HT-29 (cell line): ENCODE results near the gene MTMR12. TPM values are rescaled to one million over a fixed set of nuclear protein-coding genes. Genes with fewer than 3 reads are reported as not detected.

Experiments used
- DNase-seq: peaks from one replicate; pipeline ENCODE4 v3.0.0-alpha.2; 2015; ENCODE audit warnings: low spot score
- total RNA-seq: library from RNA; depleted of rRNA; stranded (reverse); fragments of >200 nt; shearing (Covaris generic); gene quantifications from 2 replicates; pipeline ENCODE4 v1.2.3, GENCODE V29; 2014; rRNA removed

Gene MTMR12, protein sequence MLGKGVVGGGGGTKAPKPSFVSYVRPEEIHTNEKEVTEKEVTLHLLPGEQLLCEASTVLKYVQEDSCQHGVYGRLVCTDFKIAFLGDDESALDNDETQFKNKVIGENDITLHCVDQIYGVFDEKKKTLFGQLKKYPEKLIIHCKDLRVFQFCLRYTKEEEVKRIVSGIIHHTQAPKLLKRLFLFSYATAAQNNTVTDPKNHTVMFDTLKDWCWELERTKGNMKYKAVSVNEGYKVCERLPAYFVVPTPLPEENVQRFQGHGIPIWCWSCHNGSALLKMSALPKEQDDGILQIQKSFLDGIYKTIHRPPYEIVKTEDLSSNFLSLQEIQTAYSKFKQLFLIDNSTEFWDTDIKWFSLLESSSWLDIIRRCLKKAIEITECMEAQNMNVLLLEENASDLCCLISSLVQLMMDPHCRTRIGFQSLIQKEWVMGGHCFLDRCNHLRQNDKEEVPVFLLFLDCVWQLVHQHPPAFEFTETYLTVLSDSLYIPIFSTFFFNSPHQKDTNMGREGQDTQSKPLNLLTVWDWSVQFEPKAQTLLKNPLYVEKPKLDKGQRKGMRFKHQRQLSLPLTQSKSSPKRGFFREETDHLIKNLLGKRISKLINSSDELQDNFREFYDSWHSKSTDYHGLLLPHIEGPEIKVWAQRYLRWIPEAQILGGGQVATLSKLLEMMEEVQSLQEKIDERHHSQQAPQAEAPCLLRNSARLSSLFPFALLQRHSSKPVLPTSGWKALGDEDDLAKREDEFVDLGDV
- 10.4 and 13.1 TPM in 2 replicates for total RNA-seq

DNA sequence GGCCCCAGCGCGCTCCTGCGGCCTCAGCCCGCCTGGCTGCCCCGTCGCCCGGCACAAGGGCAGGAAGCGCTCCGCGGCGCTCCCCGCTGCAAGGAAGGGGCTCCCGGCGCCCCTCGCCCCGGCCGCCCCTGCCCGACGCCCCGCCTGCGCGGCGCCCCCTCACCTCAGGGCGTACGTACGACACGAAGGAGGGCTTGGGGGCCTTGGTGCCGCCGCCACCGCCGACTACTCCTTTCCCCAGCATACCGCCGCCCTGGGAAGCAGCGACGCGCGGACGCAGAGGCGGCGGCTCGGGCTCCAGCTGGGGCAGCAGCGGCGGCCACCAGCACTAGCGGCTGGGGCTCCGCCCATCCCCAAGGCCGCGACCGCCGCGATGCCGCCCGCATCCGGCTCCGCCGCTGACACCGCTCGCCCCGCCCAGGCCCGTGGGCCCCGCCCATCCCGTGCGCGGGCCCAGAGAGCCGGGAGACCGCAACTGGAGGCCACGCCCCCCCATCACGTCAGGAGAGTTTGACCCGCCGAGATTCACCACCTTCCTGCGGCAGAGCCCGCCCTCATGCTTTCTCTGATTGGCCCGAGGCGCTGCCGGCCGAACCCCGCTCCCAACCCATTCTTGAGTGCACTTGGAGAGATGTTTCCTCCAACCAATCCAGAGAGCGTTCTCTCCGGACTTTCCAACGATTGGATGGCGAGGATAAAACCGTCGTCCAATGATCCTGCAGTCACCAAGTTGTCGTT lies at the start of gene MTMR12:
Gene MTMR12 (minus strand): TSS at position 345 of the 738 bp plus-strand sequence. CDS start 101 bp downstream, at position 244.
- peak; percentile 100 for DNase-seq

DNA sequence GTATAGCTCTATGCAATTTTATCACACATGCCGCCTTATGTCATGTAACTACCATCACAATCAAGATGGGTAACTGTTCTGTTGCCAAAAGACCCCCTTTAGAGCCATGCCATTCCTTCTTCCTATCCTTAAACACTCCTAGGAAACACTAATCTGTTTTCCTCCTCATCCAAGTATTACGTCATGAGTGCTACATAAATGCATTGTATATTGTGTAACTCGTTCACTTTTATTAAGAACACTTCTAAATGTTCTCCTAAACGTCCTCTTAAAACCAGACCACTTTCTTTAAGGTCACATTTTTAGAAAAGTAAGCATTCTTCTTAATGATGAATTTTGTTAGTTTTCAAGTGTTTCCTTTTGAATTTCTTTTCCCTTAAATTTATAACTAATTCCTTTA lies 49.8 kb upstream of the MTMR12 start:
- DNase-seq, result no peak

DNA sequence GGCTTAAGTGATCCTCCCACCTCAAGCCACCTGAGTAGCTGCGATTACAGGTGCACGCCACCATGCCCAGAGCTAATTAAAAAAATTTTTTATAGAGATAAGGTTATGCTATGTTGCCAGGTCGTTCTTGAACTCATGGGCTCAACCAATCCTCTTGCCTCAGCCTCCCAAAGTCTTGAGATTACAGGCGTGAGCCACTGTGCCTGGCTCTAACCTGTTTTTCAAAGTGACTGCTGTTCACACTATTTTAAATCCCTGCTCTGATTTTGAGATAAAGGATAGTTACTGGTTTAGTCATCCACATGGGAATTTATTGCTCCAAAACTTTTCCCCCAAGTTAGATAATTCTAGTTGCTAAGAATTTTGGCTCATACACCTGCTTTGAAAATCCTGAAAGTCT lies 48.2 kb upstream of the MTMR12 start:
- no peak for DNase-seq

DNA sequence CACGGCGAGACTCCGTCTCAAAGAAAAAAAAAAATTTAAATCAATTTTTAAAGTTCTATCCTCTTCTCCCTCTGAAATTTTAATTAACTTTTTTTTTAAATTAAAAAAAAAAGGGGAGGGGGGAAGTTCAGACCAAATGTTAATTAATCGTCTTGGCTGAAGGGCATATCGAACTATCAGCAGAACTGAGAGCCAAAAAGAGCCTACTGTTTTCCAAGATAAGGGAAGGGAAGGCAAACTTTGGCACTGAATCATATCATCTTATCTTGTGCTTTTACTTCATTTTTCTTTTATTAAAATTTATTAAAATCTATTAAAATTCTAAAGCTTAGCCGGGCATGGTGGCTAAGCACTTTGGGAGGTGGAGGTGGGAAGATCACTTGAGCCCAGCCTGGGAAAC lies 45.9 kb upstream of the MTMR12 start:
- DNase-seq, result no peak

DNA sequence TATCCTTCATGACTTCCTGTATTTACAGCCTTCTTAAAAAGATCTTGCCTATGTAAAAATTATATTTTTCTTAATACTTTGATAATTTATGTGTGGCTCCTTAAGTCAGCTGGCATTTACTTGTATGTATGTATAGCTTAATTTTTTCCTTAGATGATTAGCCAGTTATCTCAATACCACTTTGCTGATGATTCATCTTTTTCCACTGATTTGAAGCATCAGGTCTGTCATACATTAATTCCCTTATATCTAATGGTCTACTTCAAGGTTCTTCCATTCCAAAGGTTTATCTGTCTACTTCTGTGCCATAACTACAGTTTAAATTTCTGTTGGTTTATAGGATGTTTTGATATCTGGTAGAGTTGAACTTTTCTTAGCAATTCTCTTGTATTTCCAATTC lies 44.9 kb upstream of the MTMR12 start:
- DNase-seq, result no peak

DNA sequence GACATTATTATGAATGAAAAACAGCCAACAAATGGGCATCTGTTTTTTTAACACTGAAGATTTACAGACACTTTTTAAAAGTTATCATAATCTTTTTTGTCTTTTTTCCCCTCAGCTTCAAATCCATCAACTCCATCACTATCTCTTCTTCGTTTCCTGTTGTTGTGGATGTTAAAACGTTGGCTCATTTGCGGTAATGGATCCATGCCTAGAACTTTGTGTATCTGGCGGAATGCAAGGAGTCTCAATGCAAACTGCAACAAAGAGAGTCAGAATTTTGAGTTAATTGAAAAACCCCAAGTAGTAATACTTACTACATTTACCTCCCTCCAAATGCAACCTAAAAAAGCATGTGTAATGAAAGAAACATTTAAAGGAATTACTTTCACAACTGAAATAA lies 42.9 kb upstream of the MTMR12 start:
- no peak for DNase-seq

DNA sequence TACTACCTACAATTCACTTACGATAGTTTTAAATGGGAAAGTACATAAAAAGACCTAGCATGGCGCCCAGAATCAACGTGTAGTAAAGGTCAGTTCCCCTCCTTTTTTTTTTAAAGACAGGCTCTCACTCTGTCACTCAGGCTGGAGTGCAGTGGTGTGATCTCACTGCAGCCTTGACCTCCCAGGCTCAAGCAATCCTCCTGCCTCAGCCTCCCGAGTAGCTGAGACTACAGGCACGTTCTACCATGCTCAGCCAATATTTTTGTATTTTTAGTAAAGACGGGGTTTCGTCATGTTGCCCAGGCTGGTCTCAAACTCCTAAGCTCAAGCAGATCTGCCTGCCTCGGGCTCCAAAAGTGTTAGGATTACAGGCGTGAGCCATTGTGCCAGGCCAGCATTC lies 40.7 kb upstream of the MTMR12 start:
- no peak for DNase-seq

DNA sequence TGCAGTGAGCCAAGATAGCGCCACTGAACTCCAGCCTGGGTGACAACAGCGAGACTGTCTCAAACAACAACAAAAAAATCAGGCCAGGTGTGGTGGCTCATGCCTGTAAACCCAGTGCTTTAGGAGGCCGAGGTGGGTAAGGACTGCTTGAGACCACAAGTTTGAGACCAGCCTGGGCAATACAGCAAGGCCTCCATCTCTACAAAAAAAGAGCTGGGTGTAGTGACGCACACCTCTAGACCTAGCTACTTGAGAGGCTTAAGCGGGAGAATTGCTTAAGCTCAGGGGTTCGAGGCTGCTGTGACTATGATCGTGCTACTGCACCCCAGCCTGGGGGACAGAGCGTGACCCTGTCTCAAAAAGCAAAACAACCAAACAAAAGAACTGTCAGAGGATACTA lies 39.9 kb upstream of the MTMR12 start:
- DNase-seq, result no peak

DNA sequence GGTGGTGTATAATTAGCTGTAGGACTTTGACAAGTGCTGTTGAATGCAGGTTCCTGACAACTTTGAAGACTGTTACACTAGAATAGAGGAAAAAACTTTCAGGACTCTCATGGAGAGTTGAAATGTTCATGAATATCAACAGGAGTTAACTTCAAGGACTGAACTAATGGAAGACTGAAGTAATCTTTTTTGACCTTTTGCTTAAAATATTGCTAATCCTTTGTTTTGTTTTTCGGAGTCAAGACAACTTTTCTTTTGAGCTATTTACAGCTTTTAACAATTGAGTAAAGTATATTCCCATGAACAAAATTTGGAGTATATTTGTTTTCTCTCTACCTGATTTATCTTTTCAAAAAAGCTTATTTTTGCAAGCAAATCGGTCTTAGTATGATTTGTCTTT lies 34.1 kb upstream of the MTMR12 start:
- DNase-seq, result no peak

DNA sequence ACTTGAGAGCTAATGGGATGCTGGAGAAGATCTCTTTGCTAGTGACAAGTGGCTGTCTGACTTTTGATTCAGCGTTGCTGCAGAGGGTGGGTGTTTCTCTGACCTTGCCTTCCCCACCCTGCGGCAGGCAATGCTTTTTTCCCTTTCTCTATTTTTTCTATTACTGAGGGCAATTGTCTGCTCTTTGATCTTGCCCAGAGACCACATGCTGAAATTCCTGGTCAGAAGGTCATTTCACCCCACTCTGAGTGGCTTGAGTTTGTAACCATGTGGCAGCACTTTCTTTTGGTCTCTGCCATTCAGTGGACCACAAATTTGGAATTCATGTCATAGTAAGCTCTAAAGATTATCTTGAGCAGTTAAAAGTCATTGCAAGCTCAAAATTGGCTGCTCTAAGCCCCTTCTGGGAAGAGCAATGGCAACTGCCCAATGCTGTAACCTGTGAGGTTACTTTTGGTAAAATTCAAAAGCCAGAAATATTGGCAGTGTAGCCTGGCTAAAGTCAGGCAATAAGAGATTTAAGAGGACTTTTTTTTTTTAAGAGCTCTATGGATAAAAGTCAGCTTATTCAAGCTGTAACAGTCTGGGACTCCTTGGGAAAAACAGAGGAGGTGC lies 30.4 kb upstream of the MTMR12 start:
- no peak for DNase-seq

DNA sequence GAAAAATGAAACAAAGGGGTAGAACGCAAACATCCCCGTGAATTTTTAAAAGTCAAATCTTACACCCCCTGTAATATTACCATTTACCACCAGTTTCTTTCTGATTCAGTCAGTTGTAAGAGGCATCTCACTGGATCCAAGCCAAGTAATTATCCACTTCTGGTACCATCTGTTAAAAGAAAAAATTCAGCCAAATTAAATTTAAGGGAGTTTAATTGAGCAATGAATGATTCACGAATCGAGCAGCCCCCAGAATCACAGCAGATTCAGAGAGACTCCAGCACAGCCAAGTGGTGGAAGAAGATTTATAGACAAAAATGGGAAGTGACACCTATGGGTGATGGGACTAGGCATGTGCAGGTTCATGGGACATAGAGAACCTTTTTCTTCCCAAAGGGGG lies 29.9 kb upstream of the MTMR12 start:
- no peak for DNase-seq

DNA sequence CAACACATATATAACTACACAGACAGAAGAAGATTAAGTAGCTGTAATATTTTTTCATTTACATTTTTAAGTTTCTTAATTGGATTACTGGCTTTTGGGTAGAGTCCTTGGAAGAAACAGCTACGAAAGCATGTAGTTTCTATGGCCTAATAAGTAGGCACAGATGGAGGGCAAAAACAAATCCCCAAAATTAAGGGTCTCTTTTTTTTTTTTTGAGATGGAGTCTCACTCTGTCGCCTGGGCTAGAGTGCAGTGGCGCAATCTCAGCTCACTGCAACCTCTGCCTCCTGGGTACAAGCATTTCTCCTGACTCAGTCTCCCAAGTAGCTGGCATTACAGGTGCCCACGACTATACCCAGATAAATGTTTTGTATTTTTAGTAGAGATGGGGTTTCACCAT lies 27.1 kb upstream of the MTMR12 start:
- no peak for DNase-seq

DNA sequence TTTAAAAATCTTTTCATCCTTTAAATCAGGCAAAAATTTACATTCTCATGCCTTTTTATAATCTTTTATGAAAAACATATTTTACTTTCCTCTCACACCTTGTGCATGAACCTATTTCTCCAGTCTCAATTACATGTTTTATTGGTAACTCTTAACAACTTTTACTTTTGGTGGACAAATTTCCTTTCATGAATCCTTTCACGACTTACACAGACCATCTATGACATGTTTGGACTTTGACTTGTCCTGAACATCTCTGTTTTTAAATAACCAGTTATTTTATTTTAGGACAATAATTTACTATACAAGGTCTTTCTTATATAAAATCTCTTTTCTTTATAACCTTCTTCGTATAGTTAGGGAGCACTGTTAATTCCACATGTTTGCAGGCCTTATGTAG lies 26.5 kb upstream of the MTMR12 start:
- DNase-seq, result no peak

DNA sequence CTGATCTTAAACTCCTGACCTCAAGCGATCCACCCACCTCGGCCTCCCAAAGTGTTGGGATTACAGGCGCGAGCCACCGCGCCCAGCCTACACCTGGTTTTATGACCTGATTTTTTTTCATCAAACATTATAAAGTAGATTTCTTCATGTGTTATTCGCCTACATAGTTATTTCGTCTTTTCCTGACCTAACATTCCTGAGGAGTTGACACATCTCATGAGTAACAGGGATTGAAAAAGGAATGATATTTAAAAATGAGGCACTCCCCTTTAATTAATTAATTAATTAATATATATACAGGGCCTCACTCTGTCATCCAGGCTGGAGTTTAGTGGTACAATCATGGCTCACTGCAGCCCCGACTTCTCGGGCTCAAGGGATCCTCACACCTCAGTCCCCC lies 20.2 kb upstream of the MTMR12 start:
- no peak for DNase-seq

DNA sequence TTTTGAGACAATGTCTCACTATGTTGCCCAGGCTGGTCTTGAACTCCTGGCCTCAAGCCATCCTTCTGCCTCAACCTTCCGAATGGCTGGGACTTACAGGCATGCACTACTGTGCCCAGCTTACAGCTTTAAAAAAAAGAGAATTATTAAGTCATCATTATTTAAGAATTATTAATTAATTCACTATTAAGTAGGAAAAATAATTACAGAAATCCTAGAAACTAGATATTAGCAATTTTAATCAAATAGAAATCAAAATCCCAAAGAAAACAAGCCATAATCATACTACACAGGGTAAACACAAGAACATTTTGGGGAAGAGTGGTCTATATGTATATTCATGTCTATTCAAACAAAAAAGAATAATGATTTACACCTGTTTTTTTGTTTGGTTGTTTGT lies 19.6 kb upstream of the MTMR12 start:
- no peak for DNase-seq

DNA sequence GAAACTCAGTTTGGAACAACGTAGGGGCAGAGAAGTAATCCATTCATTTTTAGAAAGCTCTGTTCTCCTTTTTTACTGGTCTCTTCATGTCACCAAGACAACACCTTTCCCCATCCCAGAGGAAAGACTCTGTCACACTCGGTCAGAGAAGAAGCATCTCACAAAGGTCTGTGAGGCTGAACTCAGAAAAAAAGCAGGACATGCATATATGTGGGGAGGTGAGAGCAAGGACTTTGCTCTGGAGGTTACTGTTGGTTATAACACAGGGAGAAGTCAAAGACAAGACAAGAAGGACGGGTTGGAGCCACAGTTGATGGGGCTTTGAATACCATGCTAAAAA lies 19.2 kb upstream of the MTMR12 start:
- no peak for DNase-seq

DNA sequence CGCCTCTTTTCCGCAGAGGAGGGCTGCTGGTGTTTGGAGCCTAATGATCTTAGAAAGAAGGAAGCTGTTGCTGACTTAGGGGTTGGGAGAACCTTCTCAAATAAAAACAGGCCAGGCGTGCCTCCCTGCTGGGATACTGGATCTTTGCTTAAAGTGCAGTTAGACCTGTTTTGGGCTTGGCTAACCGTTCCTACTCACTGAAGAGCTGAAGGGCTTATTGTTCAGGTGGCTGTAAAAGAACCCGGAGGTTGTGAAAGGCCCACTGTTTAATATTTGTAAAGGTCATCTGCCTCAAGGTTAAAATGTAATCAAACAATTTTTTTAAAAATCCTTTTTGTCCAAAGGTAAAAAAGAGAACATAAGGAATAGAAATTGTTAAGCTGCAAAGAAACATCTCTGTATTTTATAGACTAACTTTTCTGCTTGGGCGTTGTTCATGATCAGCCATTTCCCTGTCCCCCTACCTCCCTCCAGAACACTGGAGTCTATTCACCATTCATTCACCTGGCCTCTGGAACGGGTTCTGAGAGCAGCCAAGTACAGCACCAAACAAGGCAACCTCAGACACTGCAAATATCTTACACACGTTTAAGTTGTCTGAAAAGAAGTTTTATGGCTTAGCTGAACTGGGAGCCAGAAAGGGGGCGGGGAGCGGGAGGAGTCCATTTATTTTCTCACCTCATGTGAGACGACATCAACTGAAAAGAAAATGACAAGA lies 18.6 kb upstream of the MTMR12 start:
- DNase-seq, result peak; percentile 19

DNA sequence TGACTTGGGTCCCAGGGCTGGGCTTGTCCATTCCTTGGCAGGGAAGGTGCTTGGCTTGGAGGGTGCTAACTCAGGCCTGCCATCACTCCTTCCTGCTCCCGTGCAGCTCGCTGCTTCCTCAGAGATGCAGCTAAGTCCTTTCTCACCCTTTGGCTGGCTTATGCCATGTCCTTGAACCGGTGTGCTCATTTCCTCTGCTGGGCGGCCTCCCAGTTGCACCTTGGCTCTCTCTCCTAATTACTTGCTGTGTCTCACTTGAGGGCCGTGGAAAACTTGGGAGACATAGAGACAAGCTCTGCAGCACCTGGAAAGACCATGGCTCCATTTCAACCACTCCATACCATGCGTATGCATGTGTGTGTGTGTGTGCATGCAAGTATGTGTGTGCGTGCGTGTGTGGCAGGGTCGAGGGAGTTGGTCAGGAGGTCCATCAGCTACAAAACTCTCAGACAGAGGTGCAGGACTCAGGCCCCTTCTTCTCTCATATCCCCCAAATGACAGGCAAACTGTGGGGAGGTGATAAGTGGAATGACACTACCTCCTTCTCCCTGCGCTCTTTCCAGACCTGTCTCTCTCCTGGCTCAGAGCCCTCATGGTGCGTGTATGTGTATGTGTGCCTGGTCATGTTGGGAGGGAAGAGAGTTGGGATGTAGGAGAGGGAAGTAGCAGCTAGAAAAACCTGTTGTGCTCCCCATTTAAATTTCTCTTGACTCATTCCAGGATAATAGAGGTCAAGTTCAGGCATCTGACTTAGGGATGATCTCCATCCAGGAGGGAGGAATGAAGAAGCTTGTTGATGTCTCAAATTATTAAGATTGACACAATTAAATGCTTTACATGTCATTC lies 17.6 kb upstream of the MTMR12 start:
- DNase-seq, result no peak

DNA sequence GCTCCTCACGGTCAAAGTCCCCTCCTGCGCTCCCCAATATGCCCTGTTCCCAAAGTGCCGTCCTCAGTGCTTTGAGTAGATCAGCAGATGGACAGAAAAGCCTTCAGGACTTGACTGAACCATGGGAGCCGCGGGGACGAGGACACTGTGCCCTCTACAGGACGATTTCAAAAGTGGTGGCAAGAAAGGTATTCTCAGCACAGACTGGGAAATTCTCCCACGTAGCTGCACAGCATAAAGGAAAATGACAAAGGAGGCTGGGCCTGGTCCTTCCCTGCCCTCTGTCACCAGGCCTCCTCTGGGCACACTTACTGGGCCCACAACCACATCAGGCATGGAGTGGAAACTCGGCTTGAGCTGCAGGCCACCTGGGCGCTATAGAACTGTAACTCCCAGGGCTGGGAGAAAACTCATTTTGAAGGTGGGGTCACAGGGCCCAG lies 16.7 kb upstream of the MTMR12 start:
- peak; percentile 85 for DNase-seq

DNA sequence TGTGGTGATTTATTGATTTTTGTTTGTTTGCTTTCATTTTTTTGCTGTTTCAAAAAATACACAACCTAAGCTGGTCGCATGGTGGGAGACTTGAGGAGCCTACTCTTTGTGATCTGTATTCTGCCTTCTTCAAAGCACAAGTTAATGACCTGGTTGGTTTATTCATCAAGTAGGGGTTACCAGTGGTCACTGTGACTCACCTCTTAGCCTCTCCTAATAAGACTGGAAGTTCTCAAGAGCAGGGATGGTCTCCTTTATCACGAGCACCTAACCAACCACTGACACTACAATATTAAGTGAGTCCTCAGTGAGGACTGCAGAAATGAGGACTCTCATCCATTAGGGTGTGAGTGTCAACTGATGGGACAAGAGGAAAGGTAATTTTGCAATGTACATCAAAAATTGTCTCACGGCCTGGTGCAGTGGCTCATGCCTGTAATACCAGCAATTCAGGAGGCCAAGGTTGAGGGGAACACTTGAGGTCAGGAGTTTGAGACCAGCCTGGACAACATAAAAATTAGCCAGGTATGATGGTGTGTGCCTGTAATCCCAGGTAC lies 13.6 kb upstream of the MTMR12 start:
- DNase-seq, result no peak
